NB4 (cell line): ENCODE results near the gene TMEM97.

Experiments used
- CTCF ChIP-seq: IDR thresholded peaks from one replicate; pipeline ENCODE4 v1.5.1; 2012; ENCODE audit warnings: low read depth, low read length
- MAX ChIP-seq: IDR thresholded peaks from 2 replicates; pipeline ENCODE4 v1.6.1; 2011; ENCODE audit warnings: low read depth, low read length

- TF ChIP-seq CTCF (no peak), MAX (no peak)
These were observed 46.5 kb downstream of the TMEM97 start for GRCh38 chr17:28365487-28365886.
